Measurements from ENCODE around the gene MAN1A1.

DNA sequence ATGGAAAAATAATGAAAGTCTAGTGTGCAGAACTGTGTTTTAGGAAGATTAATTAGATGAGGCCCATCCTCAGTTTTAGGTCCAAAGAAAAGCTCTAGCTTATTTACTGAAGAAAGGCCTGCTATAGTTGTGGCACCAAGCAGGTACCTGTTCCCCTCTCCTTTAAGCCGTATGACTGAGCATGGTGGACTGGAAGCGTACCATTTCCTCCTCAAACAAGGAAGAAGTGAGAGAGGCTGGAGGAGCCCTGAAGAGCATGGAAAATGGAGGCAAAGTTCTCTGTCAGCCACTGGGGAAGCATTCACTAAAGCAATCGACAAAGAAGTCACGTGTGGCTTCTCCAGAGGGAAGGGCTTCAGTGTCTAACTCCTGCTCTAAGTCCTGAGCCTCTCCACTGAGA is 100.2 kb downstream of the MAN1A1 start:
- TF ChIP-seq, protein P1, sequence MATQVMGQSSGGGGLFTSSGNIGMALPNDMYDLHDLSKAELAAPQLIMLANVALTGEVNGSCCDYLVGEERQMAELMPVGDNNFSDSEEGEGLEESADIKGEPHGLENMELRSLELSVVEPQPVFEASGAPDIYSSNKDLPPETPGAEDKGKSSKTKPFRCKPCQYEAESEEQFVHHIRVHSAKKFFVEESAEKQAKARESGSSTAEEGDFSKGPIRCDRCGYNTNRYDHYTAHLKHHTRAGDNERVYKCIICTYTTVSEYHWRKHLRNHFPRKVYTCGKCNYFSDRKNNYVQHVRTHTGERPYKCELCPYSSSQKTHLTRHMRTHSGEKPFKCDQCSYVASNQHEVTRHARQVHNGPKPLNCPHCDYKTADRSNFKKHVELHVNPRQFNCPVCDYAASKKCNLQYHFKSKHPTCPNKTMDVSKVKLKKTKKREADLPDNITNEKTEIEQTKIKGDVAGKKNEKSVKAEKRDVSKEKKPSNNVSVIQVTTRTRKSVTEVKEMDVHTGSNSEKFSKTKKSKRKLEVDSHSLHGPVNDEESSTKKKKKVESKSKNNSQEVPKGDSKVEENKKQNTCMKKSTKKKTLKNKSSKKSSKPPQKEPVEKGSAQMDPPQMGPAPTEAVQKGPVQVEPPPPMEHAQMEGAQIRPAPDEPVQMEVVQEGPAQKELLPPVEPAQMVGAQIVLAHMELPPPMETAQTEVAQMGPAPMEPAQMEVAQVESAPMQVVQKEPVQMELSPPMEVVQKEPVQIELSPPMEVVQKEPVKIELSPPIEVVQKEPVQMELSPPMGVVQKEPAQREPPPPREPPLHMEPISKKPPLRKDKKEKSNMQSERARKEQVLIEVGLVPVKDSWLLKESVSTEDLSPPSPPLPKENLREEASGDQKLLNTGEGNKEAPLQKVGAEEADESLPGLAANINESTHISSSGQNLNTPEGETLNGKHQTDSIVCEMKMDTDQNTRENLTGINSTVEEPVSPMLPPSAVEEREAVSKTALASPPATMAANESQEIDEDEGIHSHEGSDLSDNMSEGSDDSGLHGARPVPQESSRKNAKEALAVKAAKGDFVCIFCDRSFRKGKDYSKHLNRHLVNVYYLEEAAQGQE (IDR thresholded peaks at IDR 0.05; ENCODE audit: low read depth) = no peak
- TF ChIP-seq CREB1 (IDR thresholded peaks at IDR 0.05; ENCODE audit: low read depth) (no peak), RAD21 (IDR thresholded peaks at IDR 0.05; ENCODE audit: low read depth) (no peak), ZBTB7A (IDR thresholded peaks at IDR 0.05; ENCODE audit: low read depth) (no peak), EP300 (IDR thresholded peaks at IDR 0.05; ENCODE audit: borderline replicate concordance) (no peak), TAF1 (IDR thresholded peaks at IDR 0.05; ENCODE audit: low read depth) (no peak), EGR1 (IDR thresholded peaks at IDR 0.05) (no peak)
- TF ChIP-seq, protein P2, sequence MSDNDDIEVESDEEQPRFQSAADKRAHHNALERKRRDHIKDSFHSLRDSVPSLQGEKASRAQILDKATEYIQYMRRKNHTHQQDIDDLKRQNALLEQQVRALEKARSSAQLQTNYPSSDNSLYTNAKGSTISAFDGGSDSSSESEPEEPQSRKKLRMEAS (IDR thresholded peaks at IDR 0.05) = no peak

Data from Ishikawa (cell line).